ENCODE results near the gene RLN3.

- TF ChIP-seq CTCF (IDR thresholded peaks at IDR 0.05; ENCODE audit: low read depth, low read length) = no peak
- TF ChIP-seq, protein P1, sequence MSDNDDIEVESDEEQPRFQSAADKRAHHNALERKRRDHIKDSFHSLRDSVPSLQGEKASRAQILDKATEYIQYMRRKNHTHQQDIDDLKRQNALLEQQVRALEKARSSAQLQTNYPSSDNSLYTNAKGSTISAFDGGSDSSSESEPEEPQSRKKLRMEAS (IDR thresholded peaks at IDR 0.05; ENCODE audit: low read depth, low read length) = no peak
Observed at GRCh38 chr19:13978351-13979243, 49.4 kb upstream of the RLN3 start.

Data from NB4 (cell line).